Fibroblast of villous mesenchyme (primary cell): ENCODE measurements around the gene DRC3. TPM values are rescaled to one million over a fixed set of nuclear protein-coding genes. Genes with fewer than 3 reads are reported as not detected.

Experiments used
- DNase-seq: peaks from one replicate; pipeline ENCODE4 v3.0.0-alpha.2; 2010; ENCODE audit warnings: low read depth
- H3K4me3 ChIP-seq: 2 replicates; pipeline ENCODE4 v1.5.1; 2011; ENCODE audit warnings: low read depth, mild to moderate bottlenecking, low read length
- total RNA-seq: library from RNA; depleted of rRNA; stranded (reverse); fragments of >200 nt; gene quantifications from 2 replicates; pipeline ENCODE4 v1.2.3, GENCODE V29; 2012
- TF ChIP-seq, protein P1 (sequence below): IDR thresholded peaks from 2 replicates; pipeline ENCODE4 v1.5.1; 2012; ENCODE audit warnings: low read depth, mild to moderate bottlenecking, low read length; ENCODE audit not compliant: insufficient read depth

Gene DRC3
- total RNA-seq, 1 donor: under 0.01 TPM

DNA sequence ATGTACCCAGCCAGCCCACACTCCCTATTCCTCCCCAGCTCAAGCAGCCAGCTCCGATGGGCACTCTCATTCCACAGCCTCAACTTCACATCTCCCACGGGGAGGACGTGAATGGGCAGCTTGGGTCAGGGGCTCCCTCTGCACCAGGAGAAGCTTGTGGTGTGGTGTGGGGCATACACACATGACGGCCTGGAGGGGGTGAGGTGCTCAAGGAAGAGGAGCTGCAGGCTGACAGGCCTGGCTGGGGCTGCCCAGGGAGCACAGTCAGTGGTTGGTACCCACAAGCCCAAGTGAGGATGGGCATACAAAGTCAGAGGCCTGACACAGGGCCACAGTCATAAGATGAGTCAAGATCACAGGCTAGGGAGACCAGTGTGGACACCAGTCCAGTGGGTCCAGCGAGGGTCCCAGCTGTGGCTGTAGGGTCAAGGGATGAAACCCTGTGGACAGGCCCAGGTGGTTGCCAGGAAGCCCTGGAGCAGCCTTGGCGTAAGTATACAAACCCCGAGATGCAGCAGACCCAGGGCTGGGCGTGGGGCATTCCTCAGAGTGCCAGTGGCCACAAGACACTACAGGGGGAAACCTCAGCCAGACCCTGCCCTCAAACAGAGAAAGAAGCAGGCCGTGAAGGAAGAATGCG lies 4.4 kb downstream of the DRC3 start:
- no peak for DNase-seq
- H3K4me3 ChIP-seq: no peak overlapping the region
- TF ChIP-seq, protein P1, sequence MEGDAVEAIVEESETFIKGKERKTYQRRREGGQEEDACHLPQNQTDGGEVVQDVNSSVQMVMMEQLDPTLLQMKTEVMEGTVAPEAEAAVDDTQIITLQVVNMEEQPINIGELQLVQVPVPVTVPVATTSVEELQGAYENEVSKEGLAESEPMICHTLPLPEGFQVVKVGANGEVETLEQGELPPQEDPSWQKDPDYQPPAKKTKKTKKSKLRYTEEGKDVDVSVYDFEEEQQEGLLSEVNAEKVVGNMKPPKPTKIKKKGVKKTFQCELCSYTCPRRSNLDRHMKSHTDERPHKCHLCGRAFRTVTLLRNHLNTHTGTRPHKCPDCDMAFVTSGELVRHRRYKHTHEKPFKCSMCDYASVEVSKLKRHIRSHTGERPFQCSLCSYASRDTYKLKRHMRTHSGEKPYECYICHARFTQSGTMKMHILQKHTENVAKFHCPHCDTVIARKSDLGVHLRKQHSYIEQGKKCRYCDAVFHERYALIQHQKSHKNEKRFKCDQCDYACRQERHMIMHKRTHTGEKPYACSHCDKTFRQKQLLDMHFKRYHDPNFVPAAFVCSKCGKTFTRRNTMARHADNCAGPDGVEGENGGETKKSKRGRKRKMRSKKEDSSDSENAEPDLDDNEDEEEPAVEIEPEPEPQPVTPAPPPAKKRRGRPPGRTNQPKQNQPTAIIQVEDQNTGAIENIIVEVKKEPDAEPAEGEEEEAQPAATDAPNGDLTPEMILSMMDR: no peak

DNA sequence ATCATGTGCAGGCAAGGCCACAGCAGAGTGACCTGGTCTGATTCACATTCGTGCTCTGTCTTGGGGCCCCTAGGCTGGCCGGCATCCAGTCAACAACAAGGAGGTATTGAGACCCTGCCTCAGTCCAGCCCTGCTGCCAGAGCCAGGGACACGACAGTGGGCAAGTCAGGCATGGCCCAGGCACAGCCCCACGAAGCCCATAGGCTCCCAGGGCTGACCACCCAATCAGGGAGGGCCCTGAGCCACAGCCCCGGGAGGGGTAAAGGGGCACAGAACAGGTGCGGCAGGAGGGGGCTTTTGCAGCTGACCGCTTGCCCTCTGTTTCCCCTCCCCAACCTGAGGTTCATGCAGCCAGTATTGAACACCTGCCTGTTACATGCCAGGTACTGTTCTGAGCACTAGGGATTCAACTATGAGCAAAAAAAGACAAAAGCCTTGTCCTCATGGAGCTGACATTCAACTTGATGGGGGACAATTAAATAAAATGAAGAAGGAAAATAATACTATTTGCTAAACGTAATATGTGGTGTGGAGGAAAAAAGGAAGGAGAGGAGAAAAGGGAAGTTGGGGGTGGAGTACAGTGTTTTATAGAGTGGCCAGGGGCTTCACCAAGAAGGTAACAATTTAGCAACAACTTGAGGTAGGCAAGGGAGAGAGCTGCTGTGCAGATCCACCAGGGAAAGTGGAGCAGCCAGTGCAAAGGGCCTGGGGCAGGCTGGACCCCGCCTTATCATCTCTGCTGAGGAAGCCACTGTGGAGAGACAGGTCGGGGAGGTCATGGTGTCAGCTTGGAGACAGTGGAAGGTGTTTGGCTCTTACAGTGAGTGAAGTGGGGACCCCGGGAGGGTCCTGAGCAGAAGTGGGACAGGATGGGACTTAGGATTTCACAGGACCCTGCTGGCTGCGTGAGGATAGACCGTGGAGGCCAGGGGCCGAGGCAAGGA lies 6.1 kb downstream of the DRC3 start:
- no peak overlapping the region for H3K4me3 ChIP-seq
- DNase-seq: no peak
- TF ChIP-seq, protein P1: no peak

DNA sequence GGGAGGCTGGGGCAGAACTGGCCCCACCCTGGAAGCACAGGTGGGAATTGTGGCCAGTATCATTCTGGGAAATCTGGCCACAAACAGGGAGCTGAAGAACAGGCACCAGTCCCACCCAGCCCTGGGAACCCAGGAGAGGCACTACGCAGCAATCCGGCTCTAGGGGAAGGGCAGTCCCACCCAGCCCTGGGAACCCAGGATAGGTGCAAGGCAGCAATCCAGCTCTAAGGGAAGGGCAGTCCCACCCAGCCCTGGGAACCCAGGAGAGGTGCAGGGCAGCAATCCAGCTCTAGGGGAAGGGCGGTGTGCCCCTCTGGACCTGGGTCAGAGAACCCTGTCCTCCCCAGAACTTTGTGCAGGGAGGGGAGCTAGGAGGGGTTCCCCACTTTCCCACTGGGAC lies 7.1 kb downstream of the DRC3 start:
- no peak for DNase-seq
- no peak overlapping the region for H3K4me3 ChIP-seq
- TF ChIP-seq, protein P1: no peak

DNA sequence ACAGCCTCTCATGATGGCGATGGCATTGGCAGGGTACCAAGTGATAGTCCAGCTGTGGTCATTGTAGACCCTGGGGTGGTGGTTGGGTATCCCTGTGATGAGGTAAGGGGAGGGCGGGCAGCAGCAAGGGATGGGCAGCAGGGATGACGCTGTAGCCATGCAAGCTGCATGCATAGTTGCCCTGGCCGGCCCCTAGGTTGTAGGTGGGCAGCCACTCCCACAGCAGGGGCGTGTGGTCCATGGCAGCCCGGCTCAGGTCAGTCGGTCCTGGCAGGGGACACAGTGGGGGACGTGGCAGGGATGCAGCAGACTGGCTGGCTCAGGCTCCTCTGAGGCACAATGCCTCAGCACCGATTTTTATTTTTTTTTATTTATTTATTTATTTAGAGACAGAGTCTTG lies 8.7 kb downstream of the DRC3 start:
- DNase-seq: no peak
- no peak overlapping the region for H3K4me3 ChIP-seq
- TF ChIP-seq, protein P1: no peak

DNA sequence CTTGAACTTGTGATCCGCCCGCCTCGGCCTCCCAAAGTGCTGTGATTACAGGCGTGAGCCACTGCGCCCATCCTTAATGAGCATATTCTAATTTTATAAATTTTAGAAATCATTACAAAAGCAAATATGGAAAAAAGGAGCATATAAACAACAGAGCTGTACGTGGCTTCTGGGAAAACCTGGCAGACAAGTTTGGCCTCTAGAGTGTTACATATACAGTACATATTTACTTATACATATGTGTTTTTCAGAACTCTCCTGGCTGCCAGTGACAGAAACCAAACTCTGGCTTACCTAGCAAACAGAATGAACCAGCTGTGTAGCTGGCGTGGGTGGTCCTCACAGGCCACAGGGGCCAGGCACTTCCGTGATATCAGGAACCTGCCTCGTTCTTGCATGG lies 10.1 kb downstream of the DRC3 start:
- no peak overlapping the region for H3K4me3 ChIP-seq
- DNase-seq: no peak
- TF ChIP-seq, protein P1: no peak

DNA sequence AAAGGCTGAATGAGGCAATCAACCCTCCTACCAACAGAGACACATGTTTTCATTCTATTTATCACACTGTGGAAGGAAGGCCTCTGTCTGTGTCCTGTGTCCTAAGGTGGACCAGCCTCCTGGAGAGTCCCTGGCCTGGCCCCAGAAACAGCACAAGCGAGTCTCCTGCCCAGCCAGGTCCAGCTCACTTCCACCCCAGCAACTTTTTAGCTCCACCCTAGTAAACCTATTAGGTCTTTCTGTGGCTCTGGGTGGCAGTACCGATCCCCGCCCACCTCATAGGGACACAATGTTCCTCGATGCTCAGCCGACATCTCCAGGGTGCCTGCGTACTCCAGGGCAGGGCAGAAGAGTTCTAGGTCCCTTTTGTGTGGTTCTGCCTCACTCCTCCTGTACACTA lies 10.7 kb downstream of the DRC3 start:
- no peak for DNase-seq
- H3K4me3 ChIP-seq: no peak overlapping the region
- TF ChIP-seq, protein P1: no peak
